ENCODE results near the gene NBEA. TPM values are rescaled to one million over a fixed set of nuclear protein-coding genes. Genes with fewer than 3 reads are reported as not detected.
A peak's percentile ranks its signal among the peaks of the same experiment; 100 is the strongest.

Gene NBEA
- total RNA-seq, 3 donors from 2014 or later, result 7.5 to 18.6 (median 16.1) TPM

- Histone ChIP-seq H3K9me3 (no peaks in the 10 kb centered on the region), H3K4me3 (peak overlapping the region; percentile 64 to 93 (median 87)), H3K27ac (no peak overlapping the region), H3K36me3 (no peaks in the 10 kb centered on the region), H3K27me3 (no peaks in the 10 kb centered on the region), H3K4me1 (no peaks in the 10 kb centered on the region)
- DNase-seq (ENCODE audit: low spot score in 2 of 2), result no peak
- TF ChIP-seq POLR2AphosphoS5 (IDR thresholded peaks at IDR 0.05) (no peak), POLR2A (IDR thresholded peaks at IDR 0.05) (no peak), CTCF (IDR thresholded peaks at IDR 0.05) (no peak)
- intact Hi-C loops (cut with DNase I; ENCODE audit: low total_unique reads), result no loop called here
These were observed 635 bp upstream of the NBEA start for GRCh38 chr13:34941436-34941834.

DNA sequence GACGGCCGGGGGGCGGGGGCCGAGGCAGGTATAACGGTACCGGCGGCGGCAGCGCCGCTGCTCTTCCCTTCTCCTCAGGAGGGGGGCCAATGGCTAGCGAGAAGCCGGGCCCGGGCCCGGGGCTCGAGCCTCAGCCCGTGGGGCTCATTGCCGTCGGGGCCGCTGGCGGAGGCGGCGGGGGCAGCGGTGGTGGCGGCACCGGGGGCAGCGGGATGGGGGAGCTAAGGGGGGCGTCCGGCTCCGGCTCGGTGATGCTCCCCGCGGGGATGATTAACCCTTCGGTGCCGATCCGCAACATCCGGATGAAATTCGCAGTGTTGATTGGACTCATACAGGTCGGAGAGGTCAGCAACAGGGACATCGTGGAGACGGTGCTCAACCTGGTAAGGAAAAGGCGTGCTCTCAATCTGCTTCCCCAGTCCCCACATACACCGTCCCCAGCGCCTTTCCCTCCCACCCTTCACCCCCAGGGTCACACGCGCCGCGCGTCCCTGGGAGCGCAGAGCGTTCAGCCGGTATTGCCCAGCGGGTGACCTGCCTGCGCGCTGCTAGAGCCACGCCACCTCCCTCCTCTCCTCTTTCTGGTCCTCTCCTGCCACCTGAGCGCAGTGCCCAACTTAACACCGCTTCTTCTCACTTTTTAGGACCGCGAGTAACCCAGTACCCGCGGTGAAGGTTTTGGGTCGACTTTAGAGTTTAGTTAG lies 814 bp downstream of the NBEA start:
- Histone ChIP-seq H3K36me3 (no peaks in the 10 kb centered on the region), H3K9me3 (no peaks in the 10 kb centered on the region), H3K27ac (peak overlapping the region; percentile 74 to 88), H3K4me1 (no peaks in the 10 kb centered on the region), H3K27me3 (no peaks in the 10 kb centered on the region), H3K4me3 (peak overlapping the region; percentile 64 to 93 (median 87))
- DNase-seq (ENCODE audit: low spot score in 2 of 2), result no peak
- TF ChIP-seq CTCF (IDR thresholded peaks at IDR 0.05) (no peak), POLR2AphosphoS5 (IDR thresholded peaks at IDR 0.05) (no peak), POLR2A (IDR thresholded peaks at IDR 0.05) (no peak)
- intact Hi-C loops (cut with DNase I; ENCODE audit: low total_unique reads), result no loop called here

- H3K9me3 ChIP-seq, result no peaks in the 10 kb centered on the region
- H3K27me3 ChIP-seq, result no peaks in the 10 kb centered on the region
- TF ChIP-seq CTCF (IDR thresholded peaks at IDR 0.05) (no peak), POLR2A (IDR thresholded peaks at IDR 0.05) (no peak), POLR2AphosphoS5 (IDR thresholded peaks at IDR 0.05) (no peak)
- intact Hi-C loops (cut with DNase I; ENCODE audit: low total_unique reads), result no loop called here
- DNase-seq (ENCODE audit: low spot score in 2 of 2), result no peak
- H3K4me3 ChIP-seq, result peak overlapping the region; percentile 64 to 93 (median 87)
- no peaks in the 10 kb centered on the region for H3K4me1 ChIP-seq
- H3K27ac ChIP-seq, result no peak overlapping the region
- no peaks in the 10 kb centered on the region for H3K36me3 ChIP-seq
These were observed 1.6 kb downstream of the NBEA start for GRCh38 chr13:34943436-34944273.

- Histone ChIP-seq H3K4me3 (peak overlapping the region in 1 of 3 donors; percentile 93), H3K36me3 (no peaks in the 10 kb centered on the region), H3K27ac (no peak overlapping the region), H3K27me3 (no peaks in the 10 kb centered on the region), H3K4me1 (no peaks in the 10 kb centered on the region), H3K9me3 (no peaks in the 10 kb centered on the region)
- intact Hi-C loops (cut with DNase I; ENCODE audit: low total_unique reads), result no loop called here
- DNase-seq (ENCODE audit: low spot score in 2 of 2), result no peak
- TF ChIP-seq CTCF (IDR thresholded peaks at IDR 0.05), result no peak
- TF ChIP-seq POLR2AphosphoS5 (IDR thresholded peaks at IDR 0.05), result no peak
- TF ChIP-seq POLR2A (IDR thresholded peaks at IDR 0.05), result no peak
These were observed 2.2 kb downstream of the NBEA start for GRCh38 chr13:34944274-34944634.

- H3K4me3 ChIP-seq, result no peak overlapping the region
- no peaks in the 10 kb centered on the region for H3K4me1 ChIP-seq
- TF ChIP-seq POLR2A (IDR thresholded peaks at IDR 0.05), result no peak
- TF ChIP-seq POLR2AphosphoS5 (IDR thresholded peaks at IDR 0.05), result no peak
- no peak for TF ChIP-seq CTCF (IDR thresholded peaks at IDR 0.05)
These were observed 2.7 kb downstream of the NBEA start for GRCh38 chr13:34944751-34945150.

More at GRCh38 chr13:34944751-34945150, 2.7 kb downstream of the NBEA start:
- Histone ChIP-seq H3K36me3 (no peaks in the 10 kb centered on the region), H3K27me3 (no peaks in the 10 kb centered on the region), H3K27ac (no peak overlapping the region), H3K9me3 (no peaks in the 10 kb centered on the region)
- intact Hi-C loops (cut with DNase I; ENCODE audit: low total_unique reads), result no loop called here
- no peak for DNase-seq (ENCODE audit: low spot score in 2 of 2)

All from breast epithelium (tissue), 4 donors.